22Rv1 (cell line): ENCODE measurements around the gene GALP.
"Not testable (repeated sequence)": the region's sequence is repeated elsewhere in the genome, so short reads cannot be mapped to it uniquely, and the experiment has no call there.

Source experiments
- H3K27ac ChIP-seq: fragments of 450-650 bp; 2 replicates; pipeline ENCODE4 v1.5.1; 2017
- ZFX ChIP-seq: fragments of 450-650 bp; IDR thresholded peaks from 2 replicates; pipeline ENCODE4 v1.6.1; 2017; ENCODE audit warnings: antibody characterized with exemption, borderline replicate concordance
- TF ChIP-seq, protein P1 (sequence below): fragments of 450-650 bp; IDR thresholded peaks from 2 replicates; pipeline ENCODE4 v1.5.1; 2017; ENCODE audit warnings: mild to moderate bottlenecking

The GALP gene

DNA sequence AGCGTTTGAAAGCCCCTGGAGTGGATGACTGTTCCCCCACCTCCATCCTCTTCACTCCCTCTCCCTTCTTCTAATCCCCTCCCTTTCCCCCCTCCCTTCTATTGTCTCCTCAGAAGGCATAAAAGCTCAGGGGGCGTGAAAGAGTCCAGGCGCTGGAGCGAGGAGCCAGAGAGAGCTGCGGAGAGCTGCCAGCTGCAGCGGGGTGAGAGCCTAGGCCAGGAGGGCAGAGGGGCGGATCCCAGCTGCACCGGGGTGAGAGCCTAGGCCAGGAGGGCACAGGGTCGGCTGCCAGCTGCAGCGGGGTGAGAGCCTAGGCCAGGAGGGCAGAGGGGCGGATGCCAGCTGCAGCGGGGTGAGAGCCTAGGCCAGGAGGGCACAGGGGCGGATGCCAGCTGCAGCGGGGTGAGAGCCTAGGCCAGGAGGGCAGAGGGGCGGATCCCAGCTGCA is at the start of gene GALP:
TSS of gene GALP (plus strand) at position 148 of the 447 bp plus-strand sequence. CDS start 1,101 bp downstream, outside the sequence.
- H3K27ac ChIP-seq: not testable (repeated sequence)

DNA sequence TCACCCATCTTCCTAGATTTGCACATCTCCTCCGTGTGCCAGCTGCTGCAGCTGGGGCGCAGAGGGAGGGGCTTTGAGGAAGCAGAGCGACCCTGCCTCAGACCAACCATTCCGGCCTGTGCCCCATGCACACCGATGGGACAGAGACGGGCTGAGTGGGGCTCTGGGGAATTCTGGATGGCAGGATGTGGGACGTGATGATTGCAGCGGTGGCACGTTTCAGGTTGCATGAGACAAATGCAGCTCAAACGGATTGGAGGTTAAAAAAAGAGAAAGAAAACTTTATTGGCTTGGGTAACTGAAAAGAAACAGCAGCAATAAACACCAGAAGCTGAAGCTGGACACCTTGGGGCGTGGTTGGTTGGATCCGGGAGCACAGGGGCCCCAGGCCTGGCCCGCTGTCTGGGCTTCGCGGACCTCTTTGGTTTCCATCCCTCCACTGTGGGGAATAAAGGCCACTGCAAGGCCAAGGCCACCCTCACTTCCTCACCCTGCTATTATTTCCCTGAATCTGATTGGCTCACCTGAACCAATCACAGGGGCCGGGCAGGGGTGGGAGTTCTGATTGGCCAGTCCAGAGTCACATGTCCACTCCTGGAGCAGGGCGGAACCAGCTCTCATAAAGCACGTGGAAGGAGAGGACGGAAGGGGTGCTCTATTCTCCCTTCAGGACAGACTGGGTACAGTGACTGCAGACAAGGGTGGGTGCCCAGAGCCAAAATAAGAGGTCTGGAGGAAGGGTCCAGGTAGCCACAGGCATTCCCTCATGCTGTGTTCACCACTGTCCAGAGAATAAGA is 48.6 kb upstream of the GALP start:
- no peak for TF ChIP-seq ZFX
- TF ChIP-seq, protein P1, sequence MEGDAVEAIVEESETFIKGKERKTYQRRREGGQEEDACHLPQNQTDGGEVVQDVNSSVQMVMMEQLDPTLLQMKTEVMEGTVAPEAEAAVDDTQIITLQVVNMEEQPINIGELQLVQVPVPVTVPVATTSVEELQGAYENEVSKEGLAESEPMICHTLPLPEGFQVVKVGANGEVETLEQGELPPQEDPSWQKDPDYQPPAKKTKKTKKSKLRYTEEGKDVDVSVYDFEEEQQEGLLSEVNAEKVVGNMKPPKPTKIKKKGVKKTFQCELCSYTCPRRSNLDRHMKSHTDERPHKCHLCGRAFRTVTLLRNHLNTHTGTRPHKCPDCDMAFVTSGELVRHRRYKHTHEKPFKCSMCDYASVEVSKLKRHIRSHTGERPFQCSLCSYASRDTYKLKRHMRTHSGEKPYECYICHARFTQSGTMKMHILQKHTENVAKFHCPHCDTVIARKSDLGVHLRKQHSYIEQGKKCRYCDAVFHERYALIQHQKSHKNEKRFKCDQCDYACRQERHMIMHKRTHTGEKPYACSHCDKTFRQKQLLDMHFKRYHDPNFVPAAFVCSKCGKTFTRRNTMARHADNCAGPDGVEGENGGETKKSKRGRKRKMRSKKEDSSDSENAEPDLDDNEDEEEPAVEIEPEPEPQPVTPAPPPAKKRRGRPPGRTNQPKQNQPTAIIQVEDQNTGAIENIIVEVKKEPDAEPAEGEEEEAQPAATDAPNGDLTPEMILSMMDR: no peak
- no peak overlapping the region for H3K27ac ChIP-seq

DNA sequence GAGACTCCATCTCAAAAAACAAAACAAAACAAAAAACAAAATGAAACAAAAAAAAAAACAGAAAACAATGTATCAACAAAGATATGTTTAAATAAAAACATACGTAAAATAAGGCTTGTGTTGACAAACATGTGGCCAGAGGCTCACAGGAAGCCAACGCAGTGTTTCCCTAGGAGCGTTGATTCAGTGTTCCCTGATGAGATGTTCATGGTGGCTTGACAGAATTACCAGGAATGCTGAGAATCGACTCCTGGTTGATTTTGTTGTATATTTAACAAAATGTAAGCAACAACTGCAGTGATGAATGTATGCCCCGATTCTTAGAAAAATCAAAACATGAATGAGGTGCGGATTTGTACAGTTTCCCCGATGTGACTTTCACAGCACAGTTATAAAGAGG is 45.8 kb upstream of the GALP start:
- H3K27ac ChIP-seq: no peak overlapping the region

DNA sequence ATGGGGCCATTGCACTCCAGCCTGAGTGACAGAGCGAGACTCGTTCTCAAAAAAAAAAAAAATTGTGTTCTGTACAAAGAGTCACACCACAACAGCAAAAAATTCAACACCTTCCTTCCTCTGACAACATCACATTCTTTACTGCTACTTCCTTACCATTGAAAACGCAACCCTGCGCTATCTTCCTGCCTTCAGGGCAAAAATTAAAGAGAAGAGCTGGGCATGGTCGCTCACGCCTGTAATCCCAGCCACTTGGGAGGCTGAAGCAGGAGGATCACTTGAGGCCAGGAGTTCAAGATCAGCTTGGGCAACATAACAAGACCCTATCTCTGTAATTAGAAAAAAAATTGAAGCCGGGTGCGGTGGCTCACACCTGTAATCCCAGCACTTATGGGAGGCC is 44.2 kb upstream of the GALP start:
- no peak overlapping the region for H3K27ac ChIP-seq
- TF ChIP-seq, protein P1: no peak

More for the DNA sequence above, 45.8 kb upstream of the GALP start:
- TF ChIP-seq, protein P1: no peak
- TF ChIP-seq ZFX: no peak

DNA sequence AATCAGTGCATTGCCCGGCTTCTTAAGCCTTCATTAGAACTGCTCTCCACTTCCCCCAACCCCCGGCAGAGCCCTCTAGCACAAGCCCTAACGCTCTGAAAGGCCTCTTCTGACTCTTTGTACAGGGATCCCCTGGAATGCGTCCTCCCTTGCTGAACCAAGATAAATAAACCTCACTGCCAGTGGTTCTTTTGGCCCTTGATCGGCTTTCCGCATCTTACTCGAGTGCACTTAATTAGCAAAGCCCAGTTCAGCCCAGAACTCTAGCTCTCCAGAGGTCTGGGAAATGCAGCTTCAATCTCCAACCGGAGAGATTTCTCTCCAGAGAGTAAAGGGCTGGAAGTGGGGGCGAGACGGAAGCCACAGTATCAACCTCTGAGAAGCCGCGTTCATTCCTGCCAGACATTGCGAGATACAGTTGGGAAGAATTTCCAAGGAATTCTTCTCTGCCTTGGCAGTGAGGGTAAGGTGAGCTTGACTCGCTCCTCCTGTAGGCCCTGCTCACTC is 43.4 kb upstream of the GALP start:
- TF ChIP-seq ZFX: no peak
- TF ChIP-seq, protein P1: no peak

DNA sequence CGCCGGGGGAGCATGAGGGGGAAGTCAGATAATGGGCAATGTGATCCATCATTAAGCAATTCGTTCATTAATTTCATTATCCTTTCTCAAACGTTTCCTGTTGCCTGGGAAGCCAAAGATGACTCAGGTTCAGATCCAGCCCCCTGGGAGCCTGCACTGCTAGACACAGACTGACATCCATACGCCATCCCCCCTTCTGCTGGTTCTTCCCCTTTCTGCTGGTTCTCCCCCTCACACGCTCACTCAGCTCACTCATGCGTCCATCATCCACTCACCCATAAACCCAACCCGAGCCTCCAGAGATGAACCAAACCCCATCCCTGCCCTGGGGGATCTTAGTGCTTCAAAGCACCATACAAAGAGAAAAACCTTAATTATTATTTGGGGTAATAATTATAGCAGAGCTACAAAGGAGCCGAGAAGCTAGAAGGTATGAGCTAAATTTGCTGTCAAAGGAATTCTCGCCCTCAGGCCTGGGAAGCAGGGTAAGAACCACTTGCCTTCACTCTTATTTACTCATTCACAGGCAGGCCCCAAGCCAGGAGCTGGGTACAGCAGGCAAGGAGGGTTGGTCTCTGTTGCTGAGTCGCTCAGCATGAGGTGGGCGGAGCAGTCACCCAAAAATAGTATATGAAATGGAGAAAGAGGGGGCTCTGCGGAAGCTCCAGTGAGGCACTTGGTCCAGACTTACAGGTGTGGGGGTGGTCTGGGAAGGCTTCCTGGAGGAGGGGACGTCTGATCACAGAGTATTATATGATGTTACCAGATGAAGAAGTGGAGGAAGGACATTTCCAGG is 41.8 kb upstream of the GALP start:
- H3K27ac ChIP-seq: no peak overlapping the region
- no peak for TF ChIP-seq ZFX
- TF ChIP-seq, protein P1: no peak

More for the DNA sequence above, 43.4 kb upstream of the GALP start:
- H3K27ac ChIP-seq: no peak overlapping the region

DNA sequence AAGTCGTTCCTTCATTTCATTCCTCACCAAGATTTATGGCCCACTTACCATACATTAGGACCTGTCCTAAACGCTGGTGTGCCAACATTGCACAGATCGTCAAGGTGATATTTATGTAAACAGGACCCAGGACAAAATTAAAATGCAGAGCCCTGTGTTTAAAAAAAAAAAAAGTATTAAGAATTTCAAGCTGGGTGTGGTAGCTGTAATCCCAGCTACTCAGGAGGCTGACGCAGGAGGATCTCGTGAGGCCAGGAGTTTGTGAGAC is 41.2 kb upstream of the GALP start:
- no peak overlapping the region for H3K27ac ChIP-seq
- TF ChIP-seq ZFX: no peak
- TF ChIP-seq, protein P1: no peak
